HFFc6 (cell line): ENCODE measurements around the gene MCRIP1. TPM values are rescaled to one million over a fixed set of nuclear protein-coding genes. Genes with fewer than 3 reads are reported as not detected.

Experiments
- DNase-seq: peaks from one replicate; pipeline ENCODE4 v3.0.0-alpha.2; 2018
- H3K27ac Mint-ChIP-seq: 2 replicates; pipeline ENCODE4 v1.8.0; 2020; ENCODE audit warnings: mild to moderate bottlenecking, mixed read lengths
- H3K27me3 Mint-ChIP-seq: 2 replicates; pipeline ENCODE4 v1.8.0; 2021; ENCODE audit warnings: mild to moderate bottlenecking, moderate library complexity, mixed read lengths; ENCODE audit not compliant: insufficient read depth
- H3K36me3 Mint-ChIP-seq: 2 replicates; pipeline ENCODE4 v1.8.0; 2021; ENCODE audit warnings: low read depth, mixed read lengths
- H3K4me1 Mint-ChIP-seq: 2 replicates; pipeline ENCODE4 v1.8.0; 2020; ENCODE audit warnings: low read depth, mixed read lengths
- H3K4me3 Mint-ChIP-seq: 2 replicates; pipeline ENCODE4 v1.8.0; 2020; ENCODE audit warnings: mild to moderate bottlenecking, moderate library complexity, mixed read lengths
- H3K9me3 Mint-ChIP-seq: 2 replicates; pipeline ENCODE4 v1.8.0; 2020; ENCODE audit warnings: mild to moderate bottlenecking, mixed read lengths
- total RNA-seq, 6 experiments: library from RNA; stranded (reverse); fragmentation: NEBNext Ultra II Directional; extraction: Animal tissue kit (Norgen Biotek cat#: 25700); gene quantifications; 2 replicates in 1 of 6; 3 replicates in 5 of 6; pipeline ENCODE4 v1.2.3, GENCODE V29; 2021
- TF ChIP-seq, protein P1 (sequence below): fragments of 200-600 bp; sonication (generic); IDR thresholded peaks from 2 replicates; pipeline ENCODE4 v1.5.0; 2021; ENCODE audit warnings: antibody characterized with exemption, mild to moderate bottlenecking

MCRIP1 gene
- total RNA-seq, 6 experiments from 2014 or later: 88.0 to 103 (median 92.8) TPM

DNA sequence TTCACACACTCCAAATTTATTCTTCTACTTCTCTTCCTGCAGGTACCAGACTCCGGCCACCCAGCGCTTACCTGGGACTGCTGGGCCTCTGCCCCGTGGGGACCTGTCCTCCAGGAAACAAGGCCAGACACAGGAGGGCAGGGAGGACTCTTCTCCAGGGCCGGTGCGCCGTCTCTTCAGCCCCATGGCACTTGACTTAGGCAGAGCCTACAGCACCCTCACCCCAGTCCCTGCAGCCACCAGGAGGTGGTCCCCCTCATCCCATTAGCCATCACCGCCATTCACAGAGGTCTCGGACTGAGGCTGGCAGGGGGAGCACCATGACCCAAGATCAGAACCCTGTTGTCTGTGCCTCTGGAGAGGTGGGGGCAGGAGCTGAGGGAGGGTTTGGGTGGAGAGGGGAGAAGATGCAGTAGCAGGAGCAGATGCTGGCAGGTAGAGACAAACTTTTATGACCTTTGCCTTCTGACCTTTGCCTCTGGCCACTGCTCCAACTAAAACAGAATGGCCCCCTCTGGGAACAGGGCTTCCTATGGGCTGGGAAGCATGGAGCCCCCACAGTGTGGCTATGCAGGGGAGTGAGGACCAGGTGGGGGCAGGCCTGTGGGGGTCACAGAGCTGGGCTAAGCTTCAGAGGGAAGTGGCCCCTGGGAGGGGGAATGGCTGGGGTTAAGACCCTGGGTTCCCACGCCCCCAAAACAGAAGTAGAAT, 30.9 kb downstream of the MCRIP1 start:
- TF ChIP-seq, protein P1, sequence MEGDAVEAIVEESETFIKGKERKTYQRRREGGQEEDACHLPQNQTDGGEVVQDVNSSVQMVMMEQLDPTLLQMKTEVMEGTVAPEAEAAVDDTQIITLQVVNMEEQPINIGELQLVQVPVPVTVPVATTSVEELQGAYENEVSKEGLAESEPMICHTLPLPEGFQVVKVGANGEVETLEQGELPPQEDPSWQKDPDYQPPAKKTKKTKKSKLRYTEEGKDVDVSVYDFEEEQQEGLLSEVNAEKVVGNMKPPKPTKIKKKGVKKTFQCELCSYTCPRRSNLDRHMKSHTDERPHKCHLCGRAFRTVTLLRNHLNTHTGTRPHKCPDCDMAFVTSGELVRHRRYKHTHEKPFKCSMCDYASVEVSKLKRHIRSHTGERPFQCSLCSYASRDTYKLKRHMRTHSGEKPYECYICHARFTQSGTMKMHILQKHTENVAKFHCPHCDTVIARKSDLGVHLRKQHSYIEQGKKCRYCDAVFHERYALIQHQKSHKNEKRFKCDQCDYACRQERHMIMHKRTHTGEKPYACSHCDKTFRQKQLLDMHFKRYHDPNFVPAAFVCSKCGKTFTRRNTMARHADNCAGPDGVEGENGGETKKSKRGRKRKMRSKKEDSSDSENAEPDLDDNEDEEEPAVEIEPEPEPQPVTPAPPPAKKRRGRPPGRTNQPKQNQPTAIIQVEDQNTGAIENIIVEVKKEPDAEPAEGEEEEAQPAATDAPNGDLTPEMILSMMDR: no peak
- no peak for DNase-seq
- Mint-ChIP-seq H3K4me3 (no peak overlapping the region), H3K27me3 (peaks cover 25% of the 10 kb centered on the region), H3K27ac (no peak overlapping the region), H3K4me1 (no peaks in the 10 kb centered on the region), H3K36me3 (no peaks in the 10 kb centered on the region), H3K9me3 (0 out of 2 replicates have a peak, but pooled peaks cover 5% of the 10 kb centered on the region)

GRCh38 chr17:81801327-81801726, 31.8 kb downstream of the MCRIP1 start:
- H3K4me3 Mint-ChIP-seq: no peak overlapping the region
- H3K4me1 Mint-ChIP-seq: no peaks in the 10 kb centered on the region
- TF ChIP-seq, protein P1: no peak
- no peak overlapping the region for H3K27ac Mint-ChIP-seq
- DNase-seq: no peak
- H3K9me3 Mint-ChIP-seq: 0 out of 2 replicates have a peak, but pooled peaks cover 5% of the 10 kb centered on the region
- no peaks in the 10 kb centered on the region for H3K36me3 Mint-ChIP-seq
- H3K27me3 Mint-ChIP-seq: peaks cover 25% of the 10 kb centered on the region

DNA sequence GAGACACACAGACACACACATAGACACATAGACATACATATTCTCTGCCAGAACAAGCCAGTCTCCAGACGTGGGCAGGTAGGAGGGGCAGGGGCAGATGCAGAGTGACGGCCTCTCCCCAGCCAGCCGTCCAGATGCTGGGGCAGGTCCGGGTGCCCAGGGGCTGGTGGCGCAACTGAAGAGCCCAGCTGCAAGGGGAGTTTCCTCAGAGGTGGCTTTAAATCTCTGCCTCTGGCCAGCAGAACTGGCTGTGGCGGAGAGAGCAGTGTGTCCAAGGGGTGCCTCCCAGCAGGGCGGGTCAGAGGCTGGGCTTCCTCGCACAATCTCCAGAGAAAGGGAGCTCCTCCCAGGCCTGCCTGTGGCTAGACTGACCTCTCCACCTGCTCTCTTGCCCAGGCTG, 38.6 kb downstream of the MCRIP1 start:
- no peak overlapping the region for H3K4me3 Mint-ChIP-seq
- TF ChIP-seq, protein P1: no peak
- no peak overlapping the region for H3K27ac Mint-ChIP-seq
- DNase-seq: no peak
- 0 out of 2 replicates have a peak, but pooled peaks cover 4% of the 10 kb centered on the region for H3K9me3 Mint-ChIP-seq
- H3K27me3 Mint-ChIP-seq: peaks cover 2% of the 10 kb centered on the region
- no peaks in the 10 kb centered on the region for H3K4me1 Mint-ChIP-seq
- H3K36me3 Mint-ChIP-seq: no peaks in the 10 kb centered on the region

DNA sequence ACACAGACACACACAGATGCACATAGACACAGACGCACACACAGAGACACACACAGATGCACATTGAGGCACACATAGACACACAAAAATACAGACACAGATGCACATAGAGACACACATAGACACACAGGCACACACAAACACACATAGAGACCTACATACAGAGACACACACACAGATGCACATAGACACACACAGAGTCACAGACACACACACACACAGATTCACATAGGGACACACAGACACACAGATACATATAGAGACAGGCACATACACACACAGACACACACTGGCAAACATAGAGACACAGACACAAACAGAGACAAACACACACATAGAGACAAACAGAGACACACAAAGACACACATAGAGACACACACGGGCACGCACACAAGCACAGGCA, 39.0 kb downstream of the MCRIP1 start:
- no peaks in the 10 kb centered on the region for H3K9me3 Mint-ChIP-seq
- H3K4me1 Mint-ChIP-seq: no peaks in the 10 kb centered on the region
- H3K4me3 Mint-ChIP-seq: no peak overlapping the region
- H3K27ac Mint-ChIP-seq: no peak overlapping the region
- TF ChIP-seq, protein P1: no peak
- no peak for DNase-seq
- H3K27me3 Mint-ChIP-seq: peaks cover 2% of the 10 kb centered on the region
- H3K36me3 Mint-ChIP-seq: no peaks in the 10 kb centered on the region

DNA sequence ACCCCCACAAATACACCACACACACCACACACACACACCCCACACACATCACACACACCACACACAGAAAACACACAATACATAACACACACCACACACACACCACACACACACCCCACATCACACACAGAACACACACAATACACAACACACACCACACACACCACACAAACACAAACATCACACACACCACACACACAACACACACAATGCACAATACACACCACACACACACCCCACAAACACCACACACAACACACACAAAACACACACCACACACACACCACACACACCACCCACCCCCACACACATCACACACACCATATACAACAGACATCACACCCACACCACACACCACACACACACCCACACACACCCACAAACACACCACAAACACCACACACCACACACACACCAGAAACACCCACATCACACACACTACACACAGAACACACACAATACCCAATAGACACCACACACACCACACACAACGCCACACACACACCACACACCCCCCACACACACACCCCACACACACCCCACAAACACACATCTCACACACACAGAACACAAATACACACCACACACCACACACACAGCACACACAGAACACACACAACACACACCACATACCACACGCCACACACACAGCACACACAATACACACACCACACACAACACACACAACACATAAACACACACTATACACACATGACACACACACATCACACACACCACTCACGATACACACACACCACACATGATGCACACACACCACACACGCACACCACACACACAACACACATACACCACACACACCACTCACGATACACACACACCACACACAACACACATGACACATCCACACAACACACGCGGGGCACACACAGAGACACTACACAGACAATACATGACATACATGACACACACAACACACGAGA, 40.1 kb downstream of the MCRIP1 start:
- H3K4me1 Mint-ChIP-seq: no peaks in the 10 kb centered on the region
- H3K9me3 Mint-ChIP-seq: no peaks in the 10 kb centered on the region
- H3K4me3 Mint-ChIP-seq: no peak overlapping the region

More for the DNA sequence above, 40.1 kb downstream of the MCRIP1 start:
- no peak for DNase-seq
- TF ChIP-seq, protein P1: no peak
- H3K27me3 Mint-ChIP-seq: peaks cover 2% of the 10 kb centered on the region
- H3K36me3 Mint-ChIP-seq: no peaks in the 10 kb centered on the region
- H3K27ac Mint-ChIP-seq: no peak overlapping the region

Other genes starting within 250 kb of the MCRIP1 start
- gene NPLOC4, start 196.2 kb downstream of the MCRIP1 start, total RNA-seq: 100 to 1,000 TPM; 121 to 140 (median 133) TPM
- gene TSPAN10, start 196.1 kb downstream of the MCRIP1 start, total RNA-seq: 10 to 100 TPM; 14.3 to 19.6 (median 17.2) TPM
- gene PDE6G, start 176.7 kb downstream of the MCRIP1 start, total RNA-seq: under 1 TPM in 5 of 6 experiments, not detected in 1; 0.37 to 0.76 (median 0.57) TPM
- 10 to 100 TPM; 20.9 to 33.4 (median 30.9) TPM for gene OXLD1, start 166.7 kb downstream of the MCRIP1 start, total RNA-seq
- gene CCDC137, start 166.6 kb downstream of the MCRIP1 start, total RNA-seq: 10 to 100 TPM; 22.8 to 28.8 (median 25.2) TPM
- gene ARL16, start 149.5 kb downstream of the MCRIP1 start, total RNA-seq: 10 to 100 TPM; 39.4 to 50.5 (median 46.7) TPM
- gene HGS, start 149.3 kb downstream of the MCRIP1 start, total RNA-seq: 100 to 1,000 TPM; 106 to 127 (median 116) TPM
- gene MRPL12, start 129.9 kb downstream of the MCRIP1 start, total RNA-seq: 100 to 1,000 TPM; 105 to 124 (median 113) TPM
- 10 to 100 TPM; 13.2 to 21.9 (median 17.1) TPM for gene SLC25A10, start 121.0 kb downstream of the MCRIP1 start, total RNA-seq
- not detected for gene GCGR, start 29.1 kb downstream of the MCRIP1 start, total RNA-seq
- gene PPP1R27, start 1.8 kb upstream of the MCRIP1 start, total RNA-seq: not detected
- 100 to 1,000 TPM; 790 to 981 (median 910) TPM for gene P4HB, start 27.2 kb upstream of the MCRIP1 start, total RNA-seq
- 1,000 to 10,000 TPM in 1 of 6 experiments, 100 to 1,000 TPM in 5; 758 to 1,040 (median 908) TPM for gene ARHGDIA, start 38.0 kb upstream of the MCRIP1 start, total RNA-seq
- 100 to 1,000 TPM; 101 to 151 (median 135) TPM for gene ALYREF, start 58.3 kb upstream of the MCRIP1 start, total RNA-seq
- 100 to 1,000 TPM; 151 to 169 (median 156) TPM for gene ANAPC11, start 58.4 kb upstream of the MCRIP1 start, total RNA-seq
- gene NPB, start 68.9 kb upstream of the MCRIP1 start, total RNA-seq: 1 to 10 TPM in 1 of 6 experiments, under 1 TPM in 5; 0.53 to 1.5 (median 0.71) TPM
- gene PCYT2, start 78.1 kb upstream of the MCRIP1 start, total RNA-seq: 10 to 100 TPM; 33.2 to 45.8 (median 35.8) TPM
- 10 to 100 TPM; 16.2 to 20.7 (median 18.5) TPM for gene SIRT7, start 84.9 kb upstream of the MCRIP1 start, total RNA-seq
- gene MAFG, start 94.4 kb upstream of the MCRIP1 start, total RNA-seq: 10 to 100 TPM; 17.7 to 22.4 (median 18.2) TPM
- 100 to 1,000 TPM in 4 of 6 experiments, 10 to 100 TPM in 2; 97.9 to 147 (median 110) TPM for gene PYCR1, start 104.0 kb upstream of the MCRIP1 start, total RNA-seq
- not detected for gene MYADML2, start 113.9 kb upstream of the MCRIP1 start, total RNA-seq
- under 1 TPM in 2 of 6 experiments, not detected in 4; 0.10 to 0.14 TPM for gene NOTUM, start 127.9 kb upstream of the MCRIP1 start, total RNA-seq
- gene ASPSCR1, start 144.3 kb upstream of the MCRIP1 start, total RNA-seq: 10 to 100 TPM; 26.6 to 36.8 (median 34.7) TPM
- 10 to 100 TPM; 60.6 to 83.9 (median 73.3) TPM for gene CENPX, start 189.6 kb upstream of the MCRIP1 start, total RNA-seq
- gene LRRC45, start 190.0 kb upstream of the MCRIP1 start, total RNA-seq: 10 to 100 TPM in 3 of 6 experiments, 1 to 10 TPM in 3; 6.8 to 10.5 (median 10.0) TPM
- 1 to 10 TPM; 4.3 to 8.5 (median 5.6) TPM for gene RAC3, start 198.4 kb upstream of the MCRIP1 start, total RNA-seq
- 100 to 1,000 TPM in 1 of 6 experiments, 10 to 100 TPM in 5; 73.4 to 100 (median 84.8) TPM for gene DCXR, start 204.4 kb upstream of the MCRIP1 start, total RNA-seq
- gene RFNG, start 218.5 kb upstream of the MCRIP1 start, total RNA-seq: 10 to 100 TPM; 37.6 to 48.5 (median 40.1) TPM
- gene GPS1, start 218.6 kb upstream of the MCRIP1 start, total RNA-seq: 100 to 1,000 TPM; 127 to 144 (median 141) TPM
- 10 to 100 TPM; 65.8 to 86.8 (median 71.2) TPM for gene DUS1L, start 232.5 kb upstream of the MCRIP1 start, total RNA-seq